Spleen (tissue), 7 donors: ENCODE results near the gene EXTL2.

Experiments used
- POLR2A ChIP-seq, 3 donors: fragments of 450-650 bp; IDR thresholded peaks; one replicate each; pipeline ENCODE4 v1.5.1; 2017; ENCODE audit warnings: antibody characterized with exemption in 3 of 3, mild to moderate bottlenecking in 1 of 3
- POLR2AphosphoS5 ChIP-seq, 3 donors: sonication (generic); formaldehyde crosslinking; IDR thresholded peaks; one replicate each; pipeline ENCODE4 v1.5.1; 2017; ENCODE audit warnings: antibody characterized with exemption in 3 of 3
- TF ChIP-seq, protein P1 (sequence below), 11 experiments: fragments of 200-600 bp in 7 of 11; fragments of 450-650 bp in 4 of 11; sonication (generic) in 4 of 11; IDR thresholded peaks in 8 of 11; conservative IDR thresholded peaks in 3 of 11; 1 replicate in 7 of 11; 2 replicates in 4 of 11; pipeline versions ENCODE4 v1.4.0 to v1.8.0; 2016 to 2021; ENCODE audit warnings: antibody characterized with exemption in 11 of 11, inconsistent platforms in 4 of 11, mild to moderate bottlenecking in 1 of 11
- donor health status: DM: no; HTN: no; CAD: no; lungs with moderate emphysema.
- donor health status: DM: no; HTN: no; CAD: no.
- donor health status: DM: no; HTN: no; CAD: no.

DNA sequence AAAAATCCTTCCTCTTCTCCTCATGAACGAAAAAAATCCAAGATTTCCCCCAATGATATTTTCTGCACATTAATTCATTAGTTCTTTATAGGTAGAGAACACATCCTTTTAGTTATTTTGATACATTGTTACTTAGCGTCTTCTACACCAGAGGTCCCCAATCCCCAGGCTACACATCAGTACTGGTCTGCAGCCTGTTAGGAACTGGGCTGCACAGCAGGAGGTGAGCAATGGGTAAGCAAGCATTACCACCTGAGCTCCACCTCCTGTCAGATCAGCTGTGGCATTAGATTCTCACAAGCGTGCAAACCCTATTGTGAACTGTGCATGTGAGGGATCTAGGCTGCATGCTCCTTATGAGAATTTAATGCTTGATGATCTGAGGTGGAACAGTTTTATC is 13.0 kb downstream of the EXTL2 start:
- TF ChIP-seq POLR2A (IDR thresholded peaks at IDR 0.05) (no peak), POLR2AphosphoS5 (IDR thresholded peaks at IDR 0.05) (no peak)
- TF ChIP-seq, protein P1, sequence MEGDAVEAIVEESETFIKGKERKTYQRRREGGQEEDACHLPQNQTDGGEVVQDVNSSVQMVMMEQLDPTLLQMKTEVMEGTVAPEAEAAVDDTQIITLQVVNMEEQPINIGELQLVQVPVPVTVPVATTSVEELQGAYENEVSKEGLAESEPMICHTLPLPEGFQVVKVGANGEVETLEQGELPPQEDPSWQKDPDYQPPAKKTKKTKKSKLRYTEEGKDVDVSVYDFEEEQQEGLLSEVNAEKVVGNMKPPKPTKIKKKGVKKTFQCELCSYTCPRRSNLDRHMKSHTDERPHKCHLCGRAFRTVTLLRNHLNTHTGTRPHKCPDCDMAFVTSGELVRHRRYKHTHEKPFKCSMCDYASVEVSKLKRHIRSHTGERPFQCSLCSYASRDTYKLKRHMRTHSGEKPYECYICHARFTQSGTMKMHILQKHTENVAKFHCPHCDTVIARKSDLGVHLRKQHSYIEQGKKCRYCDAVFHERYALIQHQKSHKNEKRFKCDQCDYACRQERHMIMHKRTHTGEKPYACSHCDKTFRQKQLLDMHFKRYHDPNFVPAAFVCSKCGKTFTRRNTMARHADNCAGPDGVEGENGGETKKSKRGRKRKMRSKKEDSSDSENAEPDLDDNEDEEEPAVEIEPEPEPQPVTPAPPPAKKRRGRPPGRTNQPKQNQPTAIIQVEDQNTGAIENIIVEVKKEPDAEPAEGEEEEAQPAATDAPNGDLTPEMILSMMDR (IDR thresholded peaks at IDR 0.05 in 8 of 11, conservative IDR thresholded peaks at IDR 0.05 in 3 of 11), result no peak
